PC-9 (cell line): ENCODE results near the gene APBA2.

Experiments used
- EZH2 ChIP-seq: fragments of 200-600 bp; sonication (generic); IDR thresholded peaks from 2 replicates; pipeline ENCODE4 v1.8.0; 2017; ENCODE audit warnings: antibody characterized with exemption, low read depth
- TF ChIP-seq, protein P1 (sequence below): fragments of 200-600 bp; sonication (generic); conservative IDR thresholded peaks from 2 replicates; pipeline ENCODE4 v1.6.1; 2017; ENCODE audit warnings: mixed run types, antibody characterized with exemption, mild to moderate bottlenecking, moderate library complexity

DNA sequence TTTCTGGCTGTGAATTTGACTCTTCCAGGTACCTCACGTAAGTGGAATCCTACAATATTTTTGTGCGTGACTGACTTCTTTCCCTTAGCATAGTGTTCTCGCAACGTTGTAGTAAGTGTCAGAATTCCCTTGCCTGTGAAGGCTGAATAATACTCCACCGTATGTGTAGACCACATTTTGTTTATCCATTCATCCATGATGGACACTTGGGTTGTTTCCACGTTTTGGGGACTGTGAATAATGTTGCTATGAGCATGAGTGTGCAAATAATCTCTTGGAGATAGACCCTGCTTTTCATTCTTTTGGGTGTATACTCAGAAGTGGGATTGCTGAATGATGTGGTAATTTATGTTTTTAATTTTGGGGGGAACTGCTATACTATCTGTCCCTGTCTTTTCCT is 82.2 kb downstream of the APBA2 start:
- no peak for TF ChIP-seq EZH2
- TF ChIP-seq, protein P1, sequence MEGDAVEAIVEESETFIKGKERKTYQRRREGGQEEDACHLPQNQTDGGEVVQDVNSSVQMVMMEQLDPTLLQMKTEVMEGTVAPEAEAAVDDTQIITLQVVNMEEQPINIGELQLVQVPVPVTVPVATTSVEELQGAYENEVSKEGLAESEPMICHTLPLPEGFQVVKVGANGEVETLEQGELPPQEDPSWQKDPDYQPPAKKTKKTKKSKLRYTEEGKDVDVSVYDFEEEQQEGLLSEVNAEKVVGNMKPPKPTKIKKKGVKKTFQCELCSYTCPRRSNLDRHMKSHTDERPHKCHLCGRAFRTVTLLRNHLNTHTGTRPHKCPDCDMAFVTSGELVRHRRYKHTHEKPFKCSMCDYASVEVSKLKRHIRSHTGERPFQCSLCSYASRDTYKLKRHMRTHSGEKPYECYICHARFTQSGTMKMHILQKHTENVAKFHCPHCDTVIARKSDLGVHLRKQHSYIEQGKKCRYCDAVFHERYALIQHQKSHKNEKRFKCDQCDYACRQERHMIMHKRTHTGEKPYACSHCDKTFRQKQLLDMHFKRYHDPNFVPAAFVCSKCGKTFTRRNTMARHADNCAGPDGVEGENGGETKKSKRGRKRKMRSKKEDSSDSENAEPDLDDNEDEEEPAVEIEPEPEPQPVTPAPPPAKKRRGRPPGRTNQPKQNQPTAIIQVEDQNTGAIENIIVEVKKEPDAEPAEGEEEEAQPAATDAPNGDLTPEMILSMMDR, result no peak
